B cell (primary cell): ENCODE results near the gene BANF2. TPM values are rescaled to one million over a fixed set of nuclear protein-coding genes. Genes with fewer than 3 reads are reported as not detected.

ENCODE experiments used
- ATAC-seq: fragments of 200-7000 bp; cut with Tn5 transposase; one replicate; pipeline ENCODE4 v1.10.0; 2021; ENCODE audit warnings: low read depth, mild to moderate bottlenecking, moderate number of reproducible peaks, moderate library complexity
- CTCF ChIA-PET: fragments of 350-600 bp; sonication (Branson Sonifier 250); formaldehyde crosslinking; loops from one replicate; lab custom pipeline; 2021; ENCODE audit warnings: antibody characterized with exemption, inconsistent platforms; lab: Charles Lee
- POLR2A ChIA-PET: fragments of 350-600 bp; sonication (Branson Sonifier 250); formaldehyde crosslinking; loops from one replicate; lab custom pipeline; 2021; ENCODE audit warnings: antibody characterized with exemption; lab: Charles Lee
- DNase-seq: peaks from one replicate; pipeline ENCODE4 v3.0.0; 2013
- H2AFZ ChIP-seq: 2 replicates; pipeline ENCODE4 v1.6.1; 2012; ENCODE audit warnings: mild to moderate bottlenecking, low read depth, low read length; ENCODE audit not compliant: insufficient read depth, poor library complexity, severe bottlenecking
- H3K27ac ChIP-seq, 2 donors: 1 replicate in 1 of 2; 2 replicates in 1 of 2; pipeline ENCODE4 v1.5.1; 2012 to 2013; ENCODE audit warnings: low read length in 2 of 2, mild to moderate bottlenecking in 2 of 2, moderate library complexity in 1 of 2
- H3K27me3 ChIP-seq, 4 experiments: fragments of 200-600 bp in 1 of 4; sonication (generic) in 1 of 4; replicated peaks in 1 of 4; 1 replicate in 2 of 4; 2 replicates in 2 of 4; pipeline versions ENCODE4 v1.6.1 to v1.7.0; 2013 to 2016; ENCODE audit warnings: low read length in 3 of 4, mild to moderate bottlenecking in 2 of 4, mixed read lengths in 1 of 4, moderate library complexity in 1 of 4; ENCODE audit not compliant: insufficient read depth in 4 of 4, control insufficient read depth in 3 of 4; ENCODE audit errors: control extremely low read depth in 1 of 4
- H3K36me3 ChIP-seq, 2 experiments: replicated peaks in 1 of 2; 1 replicate in 1 of 2; 2 replicates in 1 of 2; pipeline versions ENCODE4 v1.6.1 to v1.7.1; 2013; ENCODE audit warnings: low read length in 1 of 2; ENCODE audit not compliant: insufficient read depth in 2 of 2, control insufficient read depth in 1 of 2; ENCODE audit errors: control extremely low read depth in 1 of 2, extremely low read depth in 1 of 2
- H3K4me1 ChIP-seq, 2 donors: fragments of 200-600 bp in 1 of 2; sonication (generic) in 1 of 2; 1 replicate in 1 of 2; 2 replicates in 1 of 2; pipeline versions ENCODE4 v1.5.1 to v1.6.1; 2013 to 2017; ENCODE audit warnings: low read length in 2 of 2; ENCODE audit not compliant: control insufficient read depth in 2 of 2, insufficient read depth in 2 of 2
- H3K4me2 ChIP-seq: replicated peaks from 2 replicates; pipeline ENCODE3; 2012; ENCODE audit warnings: mild to moderate bottlenecking, low read depth, low read length; ENCODE audit not compliant: poor library complexity, severe bottlenecking
- H3K4me3 ChIP-seq, 5 experiments: fragments of 200-600 bp in 1 of 5; sonication (generic) in 1 of 5; 1 replicate in 3 of 5; 2 replicates in 2 of 5; pipeline versions ENCODE4 v1.5.1 to v1.7.0; 2011 to 2016; ENCODE audit warnings: low read length in 4 of 5, mild to moderate bottlenecking in 4 of 5, low read depth in 2 of 5, control low read depth in 1 of 5, moderate library complexity in 1 of 5; ENCODE audit not compliant: insufficient read depth in 1 of 5; ENCODE audit errors: control extremely low read depth in 1 of 5, extremely low read depth in 1 of 5
- H3K79me2 ChIP-seq: fragments of 200-600 bp; sonication (generic); one replicate; pipeline ENCODE4 v1.6.0; 2016; ENCODE audit warnings: low read length; ENCODE audit not compliant: control insufficient read depth, insufficient read depth
- H3K9ac ChIP-seq: fragments of 200-600 bp; sonication (generic); 2 replicates; pipeline ENCODE4 v1.6.1; 2017; ENCODE audit warnings: mild to moderate bottlenecking, low read length, moderate library complexity
- H3K9me3 ChIP-seq, 3 donors: one replicate each; pipeline versions ENCODE4 v1.6.1 to v1.7.1; 2013; ENCODE audit warnings: low read length in 2 of 3; ENCODE audit not compliant: control insufficient read depth in 2 of 3, insufficient read depth in 1 of 3; ENCODE audit errors: control extremely low read depth in 1 of 3
- H4K20me1 ChIP-seq: 2 replicates; pipeline ENCODE4 v1.6.0; 2012; ENCODE audit warnings: mild to moderate bottlenecking, low read length; ENCODE audit not compliant: insufficient read depth, control insufficient read depth, poor library complexity, severe bottlenecking
- H3K27ac Mint-ChIP-seq: one replicate; pipeline ENCODE4 v1.8.0; 2021; ENCODE audit warnings: mixed read lengths
- H3K27me3 Mint-ChIP-seq: one replicate; pipeline ENCODE4 v1.8.0; 2021; ENCODE audit warnings: mixed read lengths
- H3K4me1 Mint-ChIP-seq: one replicate; pipeline ENCODE4 v1.8.0; 2021; ENCODE audit warnings: mixed read lengths
- H3K4me3 Mint-ChIP-seq: one replicate; pipeline ENCODE4 v1.8.0; 2021; ENCODE audit warnings: mixed read lengths
- H3K9me3 Mint-ChIP-seq: one replicate; pipeline ENCODE4 v1.8.0; 2022; ENCODE audit warnings: mixed read lengths; ENCODE audit not compliant: insufficient read depth
- CTCF ChIP-seq: fragments of 200-600 bp; IDR thresholded peaks from one replicate; pipeline ENCODE4 v1.8.0; 2022; ENCODE audit warnings: antibody characterized with exemption, mild to moderate bottlenecking
- EZH2 ChIP-seq: IDR thresholded peaks from 2 replicates; pipeline ENCODE4 v1.6.1; 2012; ENCODE audit warnings: borderline replicate concordance, low read depth, mild to moderate bottlenecking, moderate library complexity, low read length; ENCODE audit not compliant: insufficient read depth, poor library complexity, severe bottlenecking
- WGBS: methylation state at CpG from one replicate; pipeline ENCODE4 v1.1.5; 2013; ENCODE audit warnings: missing lambda C conversion rate; ENCODE audit not compliant: insufficient coverage; 5-methylcytosine and 5-hydroxymethylcytosine counted together
- intact Hi-C: fragments of 100-400 bp; cut with micrococcal nuclease; formaldehyde crosslinking; loops from one replicate; pipeline ENCODE4 v1.10.0; 2022
- polyA plus RNA-seq: library from polyadenylated mRNA; depleted of rRNA; stranded (reverse); fragments of >200 nt; gene quantifications from 2 replicates; pipeline ENCODE4 v1.2.3, GENCODE V29; 2012
- total RNA-seq, 2 donors: library from RNA; stranded (reverse); fragments of 120-200 nt in 1 of 2; gene quantifications; 1 replicate in 1 of 2; 2 replicates in 1 of 2; pipeline versions ENCODE4 v1.2.3 to v1.2.4, GENCODE V29; 2013 to 2022

BANF2 gene
- total and polyA plus RNA-seq, 2 donors (not counting 1 experiment from before 2014, with no cell fraction given), result not detected

GRCh38 chr20:17732907-17733521, 33.2 kb downstream of the BANF2 start:
- Mint-ChIP-seq H3K27ac (no peak overlapping the region), H3K4me1 (no peaks in the 10 kb centered on the region), H3K27me3 (peaks cover 26% of the 10 kb centered on the region), H3K4me3 (no peak overlapping the region), H3K9me3 (peaks cover 4% of the 10 kb centered on the region)
- no peak overlapping the region for H2AFZ ChIP-seq
- H3K4me3 ChIP-seq, result no peak overlapping the region
- ATAC-seq (no peak), DNase-seq (no peak)
- H4K20me1 ChIP-seq, result no peaks in the 10 kb centered on the region
- ChIA-PET POLR2A (no interaction called here), CTCF (interaction anchor here (0.8 kb wide), 1 partner anchor 167 kb away, joined by 4 read pairs; no protein-coding TSS in a partner anchor)
- no peak overlapping the region for H3K4me2 ChIP-seq
- H3K4me1 ChIP-seq, result no peaks in the 10 kb centered on the region
- no peak overlapping the region for H3K27ac ChIP-seq
- H3K27me3 ChIP-seq, result peaks cover 0 to 2% (median 0%) of the 10 kb centered on the region in 4 experiments
- H3K79me2 ChIP-seq, result no peaks in the 10 kb centered on the region
- H3K9me3 ChIP-seq, result peaks cover 1 to 10% (median 4%) of the 10 kb centered on the region in 3 donors
- TF ChIP-seq EZH2 (no peak), CTCF (no peak)
- H3K9ac ChIP-seq, result no peak overlapping the region
- intact Hi-C loops, result no loop called here
- WGBS, result 76% methylated on average over 3 of the region's 6 CpGs
- no peaks in the 10 kb centered on the region for H3K36me3 ChIP-seq

- Histone ChIP-seq H3K36me3 (no peaks in the 10 kb centered on the region), H3K4me2 (no peak overlapping the region), H4K20me1 (no peaks in the 10 kb centered on the region), H3K27me3 (no peaks in the 10 kb centered on the region), H2AFZ (no peak overlapping the region), H3K9ac (no peak overlapping the region), H3K4me1 (no peaks in the 10 kb centered on the region), H3K27ac (no peak overlapping the region), H3K9me3 (peaks cover 2 to 10% (median 4%) of the 10 kb centered on the region in 3 donors), H3K79me2 (no peaks in the 10 kb centered on the region), H3K4me3 (no peak overlapping the region)
- intact Hi-C loops, result no loop called here
- no CpG with 5 or more reads among the region's 4 CpGs for WGBS
- Mint-ChIP-seq H3K27ac (no peak overlapping the region), H3K4me1 (no peaks in the 10 kb centered on the region), H3K4me3 (no peak overlapping the region), H3K27me3 (peaks cover 22% of the 10 kb centered on the region), H3K9me3 (peaks cover 8% of the 10 kb centered on the region)
- ChIA-PET CTCF (interaction anchor here (0.8 kb wide), 1 partner anchor 166 kb away, joined by 4 read pairs; no protein-coding TSS in a partner anchor), POLR2A (no interaction called here)
- no peak for DNase-seq
- ATAC-seq, result no peak
- TF ChIP-seq CTCF (no peak), EZH2 (no peak)
Observed at GRCh38 chr20:17733767-17734304, 34.1 kb downstream of the BANF2 start.
